ENCODE results near the gene NOSTRIN.

Gene NOSTRIN

GRCh38 chr2:168780669-168781071 lies 21.8 kb upstream of the NOSTRIN start:
- TF ChIP-seq CTCF (IDR thresholded peaks at IDR 0.05; ENCODE audit: insufficient read depth, missing control alignments) = no peak
- DNase-seq (ENCODE audit: insufficient read length, low spot score) (no peak), FAIRE-seq (no peak)

GRCh38 chr2:168781191-168781817 lies 21.1 kb upstream of the NOSTRIN start:
- no peak for TF ChIP-seq CTCF (IDR thresholded peaks at IDR 0.05; ENCODE audit: insufficient read depth, missing control alignments)
- FAIRE-seq (no peak), DNase-seq (ENCODE audit: insufficient read length, low spot score) (no peak)

GRCh38 chr2:168782271-168782670 lies 20.2 kb upstream of the NOSTRIN start:
- no peak for FAIRE-seq
- no peak for DNase-seq (ENCODE audit: insufficient read length, low spot score)
- TF ChIP-seq CTCF (IDR thresholded peaks at IDR 0.05; ENCODE audit: insufficient read depth, missing control alignments) = no peak

GRCh38 chr2:168784993-168785392 lies 17.4 kb upstream of the NOSTRIN start:
- no peak for TF ChIP-seq CTCF (IDR thresholded peaks at IDR 0.05; ENCODE audit: insufficient read depth, missing control alignments)
- FAIRE-seq (no peak), DNase-seq (ENCODE audit: insufficient read length, low spot score) (no peak)

DNA sequence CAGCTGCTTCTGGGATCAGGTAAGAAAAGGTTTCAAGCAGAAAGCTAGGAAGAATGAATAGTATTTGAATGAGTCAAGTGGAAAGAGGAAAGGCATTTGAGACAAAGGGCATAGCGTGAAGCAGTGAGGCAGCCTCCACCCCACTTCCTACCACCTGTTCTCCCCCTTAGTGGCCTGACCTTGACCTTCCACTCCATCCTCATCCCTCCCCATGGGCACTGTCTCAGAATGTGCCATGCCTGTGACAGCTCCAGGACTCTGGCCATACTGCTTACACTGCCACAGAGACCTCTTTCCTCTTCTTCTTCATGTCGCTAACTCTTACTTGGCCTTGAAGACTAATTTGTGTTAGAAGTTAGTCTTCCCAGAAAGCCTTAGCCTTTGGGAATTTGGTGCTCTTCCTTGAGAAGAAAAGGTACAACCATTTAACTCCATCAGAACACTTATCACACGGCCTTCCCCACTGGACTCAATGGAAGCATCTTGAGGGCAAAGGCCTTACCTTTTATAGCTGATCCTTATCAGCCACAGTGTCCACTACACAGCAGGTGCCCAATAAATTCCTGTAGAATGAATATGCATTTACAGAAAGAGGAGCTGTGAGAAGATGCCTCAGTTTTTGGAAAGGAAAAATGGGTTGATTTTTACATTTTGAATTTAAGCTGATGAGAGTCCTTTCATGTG lies 15.2 kb upstream of the NOSTRIN start:
- no peak for TF ChIP-seq CTCF (IDR thresholded peaks at IDR 0.05; ENCODE audit: insufficient read depth, missing control alignments)
- DNase-seq (ENCODE audit: insufficient read length, low spot score) (no peak), FAIRE-seq (no peak)

- DNase-seq (ENCODE audit: insufficient read length, low spot score) (no peak), FAIRE-seq (no peak)
- no peak for TF ChIP-seq CTCF (IDR thresholded peaks at IDR 0.05; ENCODE audit: insufficient read depth, missing control alignments)
These were observed 14.6 kb upstream of the NOSTRIN start for GRCh38 chr2:168787782-168788376.

- no peak for TF ChIP-seq CTCF (IDR thresholded peaks at IDR 0.05; ENCODE audit: insufficient read depth, missing control alignments)
- no peak for FAIRE-seq
- no peak for DNase-seq (ENCODE audit: insufficient read length, low spot score)
These were observed 12.7 kb upstream of the NOSTRIN start for GRCh38 chr2:168789776-168790175.

Data from D721Med (cell line).